NCI-H146 (cell line): ENCODE results near the gene DGCR8.
A peak's percentile ranks its signal among the peaks of the same experiment; 100 is the strongest.

Experiments used
- DNase-seq: peaks from one replicate; lab custom pipeline; 2025; lab: John Stamatoyannopoulos, UW

The DGCR8 gene

DNA sequence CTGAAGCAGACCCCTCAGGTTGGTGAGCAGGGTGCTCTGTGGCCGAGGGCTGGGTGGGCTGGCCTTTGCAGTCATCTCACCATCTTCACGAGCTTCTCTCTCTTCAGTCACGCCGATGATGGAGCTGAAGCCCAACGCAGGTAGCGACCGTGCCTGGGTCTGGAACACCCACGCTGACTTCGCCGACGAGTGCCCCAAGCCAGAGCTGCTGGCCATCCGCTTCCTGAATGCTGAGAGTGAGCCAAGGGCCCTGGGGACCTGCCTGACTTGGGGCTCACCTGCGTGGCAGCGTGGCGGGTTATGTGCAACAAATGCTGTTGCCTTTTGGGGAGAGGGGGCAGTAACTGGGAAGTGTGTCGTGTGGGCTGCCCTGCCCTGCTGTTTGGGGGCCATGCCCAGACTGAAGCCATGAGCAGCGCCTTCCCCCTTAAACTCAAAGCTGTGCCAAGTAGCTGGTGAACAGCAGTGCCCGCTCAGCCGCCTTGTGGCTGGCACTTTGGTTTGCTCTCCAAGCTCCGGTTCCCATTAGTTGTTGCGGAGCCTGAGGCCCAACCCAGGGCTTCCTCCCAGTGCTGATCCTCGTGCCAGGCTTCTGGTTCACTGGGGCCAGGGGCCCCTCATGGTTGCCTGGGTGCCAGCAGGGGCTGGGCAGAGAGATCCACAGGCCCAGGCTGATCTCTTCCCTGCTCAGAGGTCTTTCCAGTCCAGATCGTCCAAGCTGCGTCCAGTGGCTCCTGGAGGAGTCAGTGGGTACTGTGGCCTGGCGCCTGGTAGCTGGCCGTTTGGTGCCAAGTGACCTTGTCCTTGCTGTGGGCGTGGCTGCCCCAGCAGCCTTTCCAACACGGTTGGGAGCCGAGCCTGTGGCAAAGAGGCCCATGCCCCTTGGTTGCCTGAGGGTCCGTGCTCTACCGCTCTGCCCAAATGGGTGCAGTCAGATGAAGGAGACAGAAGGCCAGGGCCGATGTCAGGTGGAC is 45.4 kb downstream of the DGCR8 start:
- DNase-seq, result no peak

- no peak for DNase-seq
These were observed 46.4 kb downstream of the DGCR8 start for GRCh38 chr22:20126284-20127029.

GRCh38 chr22:20127318-20127868 is 47.4 kb downstream of the DGCR8 start:
- no peak for DNase-seq

DNA sequence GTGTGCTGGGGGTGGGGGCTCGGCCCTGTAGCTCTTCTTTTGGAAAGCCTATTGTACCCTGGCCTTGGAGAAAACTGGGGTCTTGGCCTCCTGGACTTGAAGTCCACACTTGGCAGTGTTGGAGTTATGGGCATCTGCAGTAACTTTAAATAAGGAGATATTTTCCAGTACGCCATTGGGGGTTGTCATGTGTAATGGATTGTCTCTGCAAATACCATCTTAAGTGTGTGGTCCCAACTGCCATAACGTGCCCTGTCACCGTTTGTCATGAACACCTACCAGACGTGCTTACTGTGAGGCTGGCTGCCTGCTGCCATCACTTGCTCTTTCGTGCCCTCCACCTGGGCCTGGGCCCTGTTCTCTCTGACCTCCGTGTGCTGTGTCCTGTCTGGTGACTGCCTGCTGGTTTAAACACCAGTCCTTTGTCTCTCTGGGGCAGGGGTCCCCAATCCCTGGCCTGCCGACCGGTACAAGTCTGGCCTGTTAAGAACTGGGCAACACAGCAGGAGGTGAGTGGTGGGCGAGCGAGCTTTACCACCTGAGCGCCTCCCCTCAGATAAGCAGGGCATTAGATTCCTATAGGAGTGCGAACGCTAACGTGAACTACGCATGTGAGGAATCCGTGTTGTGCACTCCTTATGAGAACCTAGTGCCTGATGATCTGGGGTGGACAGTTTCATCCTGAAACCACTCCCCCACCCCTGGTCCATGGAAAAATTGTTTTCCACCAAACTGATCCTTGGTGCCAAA is 48.0 kb downstream of the DGCR8 start:
- no peak for DNase-seq

GRCh38 chr22:20128619-20128901 is 48.5 kb downstream of the DGCR8 start:
- DNase-seq, result no peak

- no peak for DNase-seq
These were observed 49.1 kb downstream of the DGCR8 start for GRCh38 chr22:20128902-20129746.

GRCh38 chr22:20129747-20130014 is 49.6 kb downstream of the DGCR8 start:
- no peak for DNase-seq

- DNase-seq, result no peak
These were observed 50.3 kb downstream of the DGCR8 start for GRCh38 chr22:20130319-20130718.

- peak; percentile 59 for DNase-seq
These were observed 50.9 kb downstream of the DGCR8 start for GRCh38 chr22:20130731-20131596.

DNA sequence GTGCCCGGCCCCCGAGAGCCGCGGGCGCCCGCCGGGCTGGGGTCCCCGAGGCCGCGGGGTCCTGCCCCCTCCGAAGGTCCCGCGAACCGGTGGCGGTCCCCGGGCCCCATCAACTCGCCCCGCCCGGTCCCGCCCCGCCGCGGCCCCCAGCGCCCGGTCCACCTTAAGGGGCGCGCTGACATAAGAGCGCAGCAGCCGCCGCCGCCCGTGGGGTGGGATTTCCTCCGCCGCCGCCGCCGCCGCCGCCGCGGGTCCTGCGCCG is 51.5 kb downstream of the DGCR8 start, which contains the start of gene ZDHHC8:
TSS of gene ZDHHC8 (plus strand) at position 208 of the 262 bp plus-strand sequence. CDS start 144 bp downstream, outside the sequence.
- no peak for DNase-seq

GRCh38 chr22:20131859-20132685 is 52.0 kb downstream of the DGCR8 start:
- DNase-seq, result no peak

- DNase-seq, result no peak
These were observed 52.7 kb downstream of the DGCR8 start for GRCh38 chr22:20132686-20133246.

GRCh38 chr22:20133930-20134549 is 54.0 kb downstream of the DGCR8 start:
- DNase-seq, result no peak

DNA sequence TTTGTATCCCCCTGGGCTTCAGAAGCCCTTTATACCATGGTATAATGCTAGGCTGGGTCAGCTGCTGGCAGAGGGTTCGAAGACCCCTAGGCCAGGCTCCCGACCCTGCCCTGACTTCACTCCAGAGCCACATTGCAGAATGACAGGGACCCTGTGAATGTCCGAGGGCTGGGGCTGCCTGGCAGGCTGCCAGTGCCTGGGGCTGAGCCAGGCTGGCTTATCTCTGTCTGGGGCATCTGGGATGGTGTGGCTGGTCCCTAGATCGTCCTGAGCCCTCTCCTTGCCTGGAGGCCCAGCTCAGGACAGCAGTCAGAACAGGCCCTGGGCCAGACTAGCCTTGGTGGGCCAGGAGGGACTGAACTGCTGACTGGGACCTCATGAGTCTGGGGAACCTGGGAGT is 55.2 kb downstream of the DGCR8 start:
- no peak for DNase-seq

DNA sequence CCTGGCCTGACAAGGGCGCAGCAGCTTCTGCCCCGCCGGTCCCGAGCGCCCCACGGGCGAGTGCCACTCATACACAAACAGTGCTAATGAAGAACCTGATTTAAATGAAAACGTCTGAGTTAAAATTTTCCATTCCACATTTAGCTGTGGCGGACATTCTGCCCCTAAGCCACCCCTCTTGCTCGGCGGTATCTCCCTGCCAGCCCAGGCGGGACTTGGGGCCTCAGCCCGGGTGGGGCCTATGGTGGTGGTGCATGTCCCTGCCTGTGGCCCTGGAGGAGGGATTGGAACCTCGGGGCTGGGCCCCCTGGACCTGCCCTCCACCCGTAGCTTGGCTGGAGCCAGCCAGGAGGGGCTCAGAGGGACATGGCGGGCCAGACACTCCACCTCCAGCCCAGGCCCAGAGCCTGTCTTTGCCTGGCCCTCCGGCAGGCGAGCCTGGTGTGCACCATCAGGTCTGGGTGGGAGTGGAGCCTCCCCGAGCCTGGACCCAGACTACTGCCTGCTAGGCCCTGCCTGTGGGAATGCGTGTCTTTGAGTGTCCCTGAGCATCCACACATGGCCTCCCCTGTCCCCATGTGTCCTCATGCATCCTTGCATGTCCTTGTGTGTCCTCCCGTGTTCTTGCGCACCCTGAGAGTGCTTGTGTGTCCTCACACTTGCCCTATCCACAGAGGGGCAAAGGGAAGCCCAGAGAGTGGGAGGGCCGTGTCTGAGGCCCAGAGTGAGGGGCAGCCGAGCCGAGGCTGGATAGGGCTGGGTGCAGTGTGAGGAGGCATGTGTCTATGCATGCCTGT is 56.0 kb downstream of the DGCR8 start:
- no peak for DNase-seq

- no peak for DNase-seq
These were observed 56.5 kb downstream of the DGCR8 start for GRCh38 chr22:20136603-20136873.

GRCh38 chr22:20137113-20137512 is 57.1 kb downstream of the DGCR8 start:
- no peak for DNase-seq

DNA sequence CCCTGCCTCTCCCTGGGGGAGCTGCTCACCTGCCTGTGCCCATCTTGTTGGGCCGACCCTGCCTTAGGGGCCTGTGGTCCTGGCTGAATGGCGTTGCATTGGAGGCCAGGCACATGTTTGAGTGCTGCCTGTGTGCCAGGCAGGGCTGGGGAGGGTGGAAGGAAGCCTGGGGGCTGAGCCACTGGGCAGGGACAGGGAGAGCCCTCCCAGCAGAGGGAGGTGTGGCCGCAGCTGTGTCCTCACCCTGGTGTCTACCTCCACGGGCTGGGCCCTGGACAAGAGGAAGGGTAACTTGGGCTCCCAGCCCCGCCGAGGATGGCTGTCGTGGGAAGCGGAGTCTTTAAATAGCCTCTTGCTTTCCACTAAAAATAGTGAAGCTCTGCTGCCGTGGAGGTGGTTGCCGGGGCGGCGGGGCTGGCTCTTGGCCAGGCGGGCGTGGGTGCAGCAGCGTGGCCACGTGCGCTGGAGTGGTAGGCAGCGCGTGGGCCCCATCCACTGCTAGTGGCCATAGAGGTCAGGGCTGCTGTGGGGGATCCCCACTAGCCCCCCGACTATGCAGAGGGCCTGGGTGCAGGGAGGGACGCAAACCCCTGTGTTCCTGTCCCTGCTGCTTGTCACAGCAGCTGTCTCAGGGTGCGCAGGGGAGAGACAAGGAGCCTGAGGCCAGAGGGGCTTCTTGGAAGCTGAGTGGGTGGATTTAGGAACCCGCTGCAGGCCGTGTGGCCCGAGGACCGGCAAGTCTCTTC is 57.8 kb downstream of the DGCR8 start:
- DNase-seq, result no peak
